ENCODE measurements around the gene EZH1. TPM values are rescaled to one million over a fixed set of nuclear protein-coding genes. Genes with fewer than 3 reads are reported as not detected.

Gene EZH1
- total and polyA plus RNA-seq, 2 of the 4 experiments (the other 2 are of a cell fraction), result 17.6 to 27.3 TPM

GRCh38 chr17:42694524-42694923 is 50.3 kb downstream of the EZH1 start:
- Histone ChIP-seq H2AK5ac (ENCODE audit: low read depth, low read length) (no peak overlapping the region), H3K9me1 (ENCODE audit: insufficient read depth, low read length) (peaks cover 5% of the 10 kb centered on the region; the same call in 1 of the 2 replicates), H4K5ac (ENCODE audit: low read depth, low read length) (no peak overlapping the region), H4K8ac (ENCODE audit: low read depth in 2 of 2, low read length in 2 of 2) (no peak overlapping the region), H3K23ac (ENCODE audit: low read depth, low read length) (no peak overlapping the region), H4K20me1 (ENCODE audit: insufficient read depth, low read length) (no peaks in the 10 kb centered on the region; the same call in 1 of the 2 replicates), H2BK20ac (ENCODE audit: low read depth, low read length) (no peak overlapping the region), H3K27me3 (ENCODE audit: control insufficient read depth, insufficient read depth, low read length) (no peaks in the 10 kb centered on the region), H3K4me1 (ENCODE audit: control insufficient read depth, insufficient read depth, low read length) (peaks cover 3% of the 10 kb centered on the region; the same call in 1 of the 2 replicates), H3K9ac (ENCODE audit: low read depth, low read length) (no peak overlapping the region), H3K27ac (ENCODE audit: insufficient read depth, low read length) (no peak overlapping the region), H3K14ac (replicated peaks; ENCODE audit: low read depth, low read length) (no peak overlapping the region), H3K9me3 (ENCODE audit: control insufficient read depth, insufficient read depth, low read length) (no peaks in the 10 kb centered on the region), H2BK15ac (ENCODE audit: low read depth, low read length) (no peak overlapping the region), H3K18ac (ENCODE audit: low read depth, low read length) (no peak overlapping the region), H2AFZ (replicated peaks; ENCODE audit: low read length, poor library complexity) (no peak overlapping the region), H3K79me1 (ENCODE audit: low read depth in 1 of 2, low read length in 2 of 2) (no peaks in the 10 kb centered on the region), H3K36me3 (ENCODE audit: control insufficient read depth, insufficient read depth, low read length) (peaks cover 52% of the 10 kb centered on the region), H3K4me3 (ENCODE audit: insufficient read depth, low read depth, low read length) (no peak overlapping the region), H3K56ac (ENCODE audit: extremely low read depth, insufficient read depth, low read length) (no peak overlapping the region), H2BK120ac (ENCODE audit: low read depth, low read length) (no peak overlapping the region), H3K4me2 (ENCODE audit: low read depth, low read length) (no peak overlapping the region), H2BK5ac (ENCODE audit: low read depth, low read length, poor library complexity, severe bottlenecking) (no peak overlapping the region), H3K4ac (ENCODE audit: low read depth, low read length) (no peak overlapping the region), H4K91ac (ENCODE audit: insufficient read depth, low read depth, low read length) (no peak overlapping the region), H2AK9ac (replicated peaks; ENCODE audit: low read depth, low read length, poor library complexity) (no peak overlapping the region)
- no TSS peak for BruUV-seq (replicated peaks)
- no peak for TF ChIP-seq NFE2L2 (IDR thresholded peaks at IDR 0.05; ENCODE audit: low read depth, low read length)
- no peak for TF ChIP-seq CTCF (conservative IDR thresholded peaks at IDR 0.05; ENCODE audit: low read depth, low read length)
- no peak for TF ChIP-seq MAZ (IDR thresholded peaks at IDR 0.05; ENCODE audit: borderline replicate concordance, low read depth, low read length)
- TF ChIP-seq CEBPB (IDR thresholded peaks at IDR 0.05; ENCODE audit: low read depth, low read length), result no peak
- TF ChIP-seq RFX5 (IDR thresholded peaks at IDR 0.05; ENCODE audit: low read depth, low read length), result no peak
- TF ChIP-seq SMC3 (IDR thresholded peaks at IDR 0.05; ENCODE audit: low read depth, low read length), result no peak
- TF ChIP-seq, protein P1, sequence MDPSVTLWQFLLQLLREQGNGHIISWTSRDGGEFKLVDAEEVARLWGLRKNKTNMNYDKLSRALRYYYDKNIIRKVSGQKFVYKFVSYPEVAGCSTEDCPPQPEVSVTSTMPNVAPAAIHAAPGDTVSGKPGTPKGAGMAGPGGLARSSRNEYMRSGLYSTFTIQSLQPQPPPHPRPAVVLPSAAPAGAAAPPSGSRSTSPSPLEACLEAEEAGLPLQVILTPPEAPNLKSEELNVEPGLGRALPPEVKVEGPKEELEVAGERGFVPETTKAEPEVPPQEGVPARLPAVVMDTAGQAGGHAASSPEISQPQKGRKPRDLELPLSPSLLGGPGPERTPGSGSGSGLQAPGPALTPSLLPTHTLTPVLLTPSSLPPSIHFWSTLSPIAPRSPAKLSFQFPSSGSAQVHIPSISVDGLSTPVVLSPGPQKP (IDR thresholded peaks at IDR 0.05; ENCODE audit: borderline replicate concordance, low read depth, low read length), result no peak
- TF ChIP-seq POLR2A (IDR thresholded peaks at IDR 0.05; ENCODE audit: low read depth, low read length), result no peak
- no peak for TF ChIP-seq MXI1 (IDR thresholded peaks at IDR 0.05; ENCODE audit: borderline replicate concordance, low read depth, low read length)
- no peak for TF ChIP-seq CHD1 (IDR thresholded peaks at IDR 0.05; ENCODE audit: low read depth, low read length)
- TF ChIP-seq RCOR1 (IDR thresholded peaks at IDR 0.05; ENCODE audit: insufficient replicate concordance, low read length), result no peak
- no peak for TF ChIP-seq FOS (IDR thresholded peaks at IDR 0.05; ENCODE audit: low read depth, low read length)
- no peak for TF ChIP-seq RAD21 (IDR thresholded peaks at IDR 0.05; ENCODE audit: low read length)
- TF ChIP-seq BHLHE40 (IDR thresholded peaks at IDR 0.05; ENCODE audit: low read depth, low read length), result no peak
- no peak for TF ChIP-seq MAFK (IDR thresholded peaks at IDR 0.05; ENCODE audit: low read depth, low read length)
- TF ChIP-seq, protein P2, sequence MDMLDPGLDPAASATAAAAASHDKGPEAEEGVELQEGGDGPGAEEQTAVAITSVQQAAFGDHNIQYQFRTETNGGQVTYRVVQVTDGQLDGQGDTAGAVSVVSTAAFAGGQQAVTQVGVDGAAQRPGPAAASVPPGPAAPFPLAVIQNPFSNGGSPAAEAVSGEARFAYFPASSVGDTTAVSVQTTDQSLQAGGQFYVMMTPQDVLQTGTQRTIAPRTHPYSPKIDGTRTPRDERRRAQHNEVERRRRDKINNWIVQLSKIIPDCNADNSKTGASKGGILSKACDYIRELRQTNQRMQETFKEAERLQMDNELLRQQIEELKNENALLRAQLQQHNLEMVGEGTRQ (IDR thresholded peaks at IDR 0.05; ENCODE audit: low read depth, low read length), result no peak
- WGBS, 2 experiments (ENCODE audit: extremely low coverage in 2 of 2, insufficient read length in 1 of 2), result no CpG with 5 or more reads among the region's 3 CpGs
- dilution Hi-C loops (cut with HindIII; ENCODE audit: low sequenced_read_pairs, unreplicated experiment) (no loop called here), in situ Hi-C loops (cut with MboI; ENCODE audit: low sequenced_read_pairs) (loop anchor here (25.0 kb wide), 1 partner anchor 618 kb away; no protein-coding TSS in a partner anchor), intact Hi-C loops (cut with micrococcal nuclease) (no loop called here)
- DNase-seq (no peak), ATAC-seq (ENCODE audit: low read depth) (no peak)
- CTCF ChIA-PET, result no interaction called here
- POLR2A ChIA-PET (ENCODE audit: unreplicated experiment), result no interaction called here

Measured in IMR-90 (cell line).